Natural killer cell (primary cell): Measurements from ENCODE around the gene THRB. TPM values are rescaled to one million over a fixed set of nuclear protein-coding genes. Genes with fewer than 3 reads are reported as not detected.

ENCODE experiments used
- ATAC-seq, 3 donors: fragments of 150-1000 bp in 2 of 3; fragments of 200-7000 bp in 1 of 3; cut with Tn5 transposase; 1 replicate in 1 of 3; 2 replicates in 2 of 3; pipeline ENCODE4 v1.10.0; 2021; ENCODE audit warnings: mild to moderate bottlenecking in 2 of 3, moderate library complexity in 2 of 3
- DNase-seq, 2 donors: peaks; one replicate each; pipeline versions ENCODE4 v3.0.0 to v3.0.0-alpha.2; 2013 to 2021; ENCODE audit warnings: mixed read lengths in 1 of 2
- H3K27ac ChIP-seq: one replicate; pipeline ENCODE4 v1.5.1; 2013; ENCODE audit warnings: mild to moderate bottlenecking, low read length
- H3K27me3 ChIP-seq: one replicate; pipeline ENCODE4 v1.6.1; 2013; ENCODE audit warnings: low read length; ENCODE audit not compliant: control insufficient read depth, insufficient read depth
- H3K36me3 ChIP-seq: one replicate; pipeline ENCODE4 v1.6.1; 2013; ENCODE audit warnings: low read length; ENCODE audit not compliant: control insufficient read depth, insufficient read depth
- H3K4me1 ChIP-seq: one replicate; pipeline ENCODE4 v1.6.1; 2013; ENCODE audit warnings: low read length; ENCODE audit not compliant: control insufficient read depth, insufficient read depth
- H3K4me3 ChIP-seq: one replicate; pipeline ENCODE4 v1.5.1; 2013; ENCODE audit warnings: low read length
- H3K9me3 ChIP-seq: one replicate; pipeline ENCODE4 v1.6.1; 2013; ENCODE audit warnings: low read length; ENCODE audit not compliant: control insufficient read depth, insufficient read depth
- H3K27ac Mint-ChIP-seq, 2 donors: one replicate each; pipeline ENCODE4 v1.8.0; 2022; ENCODE audit warnings: mild to moderate bottlenecking in 2 of 2, mixed read lengths in 2 of 2, moderate library complexity in 1 of 2
- H3K27me3 Mint-ChIP-seq, 2 donors: one replicate each; pipeline ENCODE4 v1.8.0; 2022; ENCODE audit warnings: low read depth in 2 of 2, mixed read lengths in 2 of 2
- H3K36me3 Mint-ChIP-seq: one replicate; pipeline ENCODE4 v1.8.0; 2022; ENCODE audit warnings: mixed read lengths
- H3K4me1 Mint-ChIP-seq, 2 donors: one replicate each; pipeline ENCODE4 v1.8.0; 2022; ENCODE audit warnings: mixed read lengths in 2 of 2
- H3K4me3 Mint-ChIP-seq: one replicate; pipeline ENCODE4 v1.8.0; 2022; ENCODE audit warnings: mild to moderate bottlenecking, moderate library complexity, mixed read lengths
- H3K9me3 Mint-ChIP-seq, 2 donors: one replicate each; pipeline ENCODE4 v1.8.0; 2022; ENCODE audit warnings: mixed read lengths in 2 of 2
- CTCF ChIP-seq: fragments of 200-600 bp; IDR thresholded peaks from one replicate; pipeline ENCODE4 v1.8.0; 2022; ENCODE audit warnings: antibody characterized with exemption
- WGBS: methylation state at CpG from one replicate; pipeline ENCODE4 v1.1.7; 2013; ENCODE audit warnings: missing lambda C conversion rate; ENCODE audit not compliant: insufficient coverage; 5-methylcytosine and 5-hydroxymethylcytosine counted together
- intact Hi-C: fragments of 100-400 bp; cut with micrococcal nuclease; formaldehyde crosslinking; loops from one replicate; pipeline ENCODE4 v1.14.2; 2022
- total RNA-seq, 4 donors: library from RNA; stranded (reverse); fragments of 120-200 nt in 1 of 4; gene quantifications; one replicate each; pipeline versions ENCODE4 v1.2.3 to v1.2.4, GENCODE V29; 2013 to 2022

THRB gene
- total RNA-seq, 3 donors from 2014 or later (not counting 1 experiment from before 2014, with no cell fraction given) = 0.05 TPM; not detected in 2

- 80% methylated on average over 4 of the region's 5 CpGs for WGBS
- Histone ChIP-seq H3K27me3 (no peaks in the 10 kb centered on the region), H3K4me3 (no peak overlapping the region), H3K36me3 (no peaks in the 10 kb centered on the region), H3K27ac (no peak overlapping the region), H3K4me1 (no peaks in the 10 kb centered on the region), H3K9me3 (no peaks in the 10 kb centered on the region)
- DNase-seq = no peak
- Mint-ChIP-seq H3K4me1 (no peaks in the 10 kb centered on the region), H3K36me3 (no peaks in the 10 kb centered on the region), H3K4me3 (no peak overlapping the region), H3K9me3 (peaks cover 3 to 5% of the 10 kb centered on the region in 2 donors), H3K27me3 (no peaks in the 10 kb centered on the region), H3K27ac (no peak overlapping the region)
- intact Hi-C loops = no loop called here
- ATAC-seq = no peak
- no peak for TF ChIP-seq CTCF
Measured at GRCh38 chr3:24450160-24450907, 44.3 kb downstream of the THRB start.

GRCh38 chr3:24447836-24448235 lies 46.8 kb downstream of the THRB start:
- WGBS = 89% methylated on average over 6 of the region's 6 CpGs
- Histone ChIP-seq H3K27ac (no peak overlapping the region), H3K27me3 (no peaks in the 10 kb centered on the region), H3K9me3 (no peaks in the 10 kb centered on the region), H3K4me3 (no peak overlapping the region), H3K4me1 (no peaks in the 10 kb centered on the region), H3K36me3 (no peaks in the 10 kb centered on the region)
- no peak for ATAC-seq
- H3K4me1 Mint-ChIP-seq = no peaks in the 10 kb centered on the region
- H3K36me3 Mint-ChIP-seq = no peaks in the 10 kb centered on the region
- intact Hi-C loops = no loop called here
- no peak overlapping the region for H3K27ac Mint-ChIP-seq
- H3K27me3 Mint-ChIP-seq = no peaks in the 10 kb centered on the region
- TF ChIP-seq CTCF = no peak
- peaks cover 0 to under 1% of the 10 kb centered on the region in 2 donors for H3K9me3 Mint-ChIP-seq
- no peak overlapping the region for H3K4me3 Mint-ChIP-seq
- DNase-seq = no peak

- intact Hi-C loops = no loop called here
- peaks cover 0 to 2% of the 10 kb centered on the region in 2 donors for H3K9me3 Mint-ChIP-seq
Measured at GRCh38 chr3:24446032-24446431, 48.6 kb downstream of the THRB start.

More at GRCh38 chr3:24446032-24446431, 48.6 kb downstream of the THRB start:
- H3K4me3 Mint-ChIP-seq = no peak overlapping the region
- TF ChIP-seq CTCF = no peak
- H3K4me1 Mint-ChIP-seq = no peaks in the 10 kb centered on the region
- ATAC-seq (no peak), DNase-seq (no peak)
- no peaks in the 10 kb centered on the region for H3K36me3 ChIP-seq
- no peak overlapping the region for H3K4me3 ChIP-seq
- no peak overlapping the region for H3K27ac Mint-ChIP-seq
- no peaks in the 10 kb centered on the region for H3K4me1 ChIP-seq
- H3K27ac ChIP-seq = no peak overlapping the region
- no peaks in the 10 kb centered on the region for H3K27me3 Mint-ChIP-seq
- no peaks in the 10 kb centered on the region for H3K27me3 ChIP-seq
- 85% methylated on average over 1 of the region's 1 CpG for WGBS
- no peaks in the 10 kb centered on the region for H3K36me3 Mint-ChIP-seq
- H3K9me3 ChIP-seq = no peaks in the 10 kb centered on the region
